Spleen (tissue), 11 donors: ENCODE results near the gene WFIKKN2. TPM values are rescaled to one million over a fixed set of nuclear protein-coding genes. Genes with fewer than 3 reads are reported as not detected.
A peak's percentile ranks its signal among the peaks of the same experiment; 100 is the strongest.

Experiments
- DNase-seq: peaks from one replicate; pipeline ENCODE4 v3.0.0-alpha.2; 2020
- H3K27ac ChIP-seq, 8 donors: fragments of 200-600 bp; sonication (generic) in 7 of 8; 1 replicate in 4 of 8; 2 replicates in 4 of 8; pipeline versions ENCODE4 v1.5.0 to v1.8.0; 2016 to 2021; ENCODE audit warnings: inconsistent platforms in 4 of 8, mild to moderate bottlenecking in 4 of 8, moderate library complexity in 1 of 8
- H3K27me3 ChIP-seq, 7 donors: fragments of 200-600 bp; sonication (generic) in 6 of 7; replicated peaks in 1 of 7; 1 replicate in 4 of 7; 2 replicates in 3 of 7; pipeline versions ENCODE4 v1.5.0 to v1.8.0; 2016 to 2021; ENCODE audit warnings: inconsistent platforms in 3 of 7, mild to moderate bottlenecking in 1 of 7
- H3K36me3 ChIP-seq, 6 donors: fragments of 200-600 bp; sonication (generic) in 5 of 6; 1 replicate in 4 of 6; 2 replicates in 2 of 6; pipeline versions ENCODE4 v1.5.0 to v1.8.0; 2016 to 2021; ENCODE audit warnings: inconsistent platforms in 2 of 6
- H3K4me1 ChIP-seq, 6 donors: fragments of 200-600 bp; sonication (generic) in 5 of 6; 1 replicate in 3 of 6; 2 replicates in 3 of 6; pipeline versions ENCODE4 v1.5.0 to v1.8.0; 2016 to 2021; ENCODE audit warnings: inconsistent platforms in 3 of 6
- H3K4me3 ChIP-seq, 8 donors: fragments of 200-600 bp; sonication (generic) in 7 of 8; 1 replicate in 4 of 8; 2 replicates in 4 of 8; pipeline versions ENCODE4 v1.5.0 to v1.8.0; 2016 to 2021; ENCODE audit warnings: inconsistent platforms in 4 of 8, mild to moderate bottlenecking in 4 of 8, moderate library complexity in 2 of 8
- H3K9me3 ChIP-seq, 8 donors: fragments of 200-600 bp; sonication (generic) in 7 of 8; 1 replicate in 4 of 8; 2 replicates in 4 of 8; pipeline versions ENCODE4 v1.5.0 to v1.8.0; 2016 to 2021; ENCODE audit warnings: inconsistent platforms in 4 of 8
- POLR2A ChIP-seq, 3 donors: fragments of 450-650 bp; IDR thresholded peaks; one replicate each; pipeline ENCODE4 v1.5.1; 2017; ENCODE audit warnings: antibody characterized with exemption in 3 of 3, mild to moderate bottlenecking in 1 of 3
- POLR2AphosphoS5 ChIP-seq, 3 donors: sonication (generic); formaldehyde crosslinking; IDR thresholded peaks; one replicate each; pipeline ENCODE4 v1.5.1; 2017; ENCODE audit warnings: antibody characterized with exemption in 3 of 3
- WGBS, 5 donors: extraction: QIAGEN DNeasy Blood & Tissue Kit in 3 of 5; methylation state at CpG; one replicate each; pipeline versions ENCODE4 v1.1.5 to v1.1.7; 2013 to 2018; 5-methylcytosine and 5-hydroxymethylcytosine counted together
- intact Hi-C: fragments of 100-400 bp; cut with DNase I; formaldehyde crosslinking; loops from one replicate; pipeline ENCODE4 v1.15.0; 2023; ENCODE audit warnings: low total_unique reads
- polyA plus RNA-seq, 3 donors: library from polyadenylated mRNA; stranded (reverse); fragments of 200-250 nt; gene quantifications; one replicate each; pipeline ENCODE4 v1.2.1, GENCODE V29; 2013
- total RNA-seq, 7 donors: library from RNA; depleted of rRNA in 3 of 7; stranded (reverse); fragments of >200 nt in 3 of 7; fragmentation: NEBNext Ultra II Directional in 4 of 7; extraction: Animal tissue kit (Norgen Biotek cat#: 25700) in 4 of 7; gene quantifications; one replicate each; pipeline versions ENCODE4 v1.1.0 to v1.2.1, GENCODE V29; 2016 to 2021
- TF ChIP-seq, protein P1 (sequence below), 11 experiments: fragments of 200-600 bp in 7 of 11; fragments of 450-650 bp in 4 of 11; sonication (generic) in 4 of 11; IDR thresholded peaks in 8 of 11; conservative IDR thresholded peaks in 3 of 11; 1 replicate in 7 of 11; 2 replicates in 4 of 11; pipeline versions ENCODE4 v1.4.0 to v1.8.0; 2016 to 2021; ENCODE audit warnings: antibody characterized with exemption in 11 of 11, inconsistent platforms in 4 of 11, mild to moderate bottlenecking in 1 of 11
- donor health status: healthy with polysubstance abuse.
- donor health status: DM: no; HTN: no; CAD: no; lungs with moderate emphysema.
- donor health status: DM: no; HTN: no; CAD: no.
- donor health status: Bipolar disorder and iron deficiency.
- donor health status: healthy.
- donor health status: DM: no; HTN: no; CAD: no.
- donor health status: DM: yes; HTN: yes; CAD: no.

Gene WFIKKN2
- total and polyA plus RNA-seq, 10 donors, result 0.02 to 0.51 (median 0.10) TPM; not detected in 4

DNA sequence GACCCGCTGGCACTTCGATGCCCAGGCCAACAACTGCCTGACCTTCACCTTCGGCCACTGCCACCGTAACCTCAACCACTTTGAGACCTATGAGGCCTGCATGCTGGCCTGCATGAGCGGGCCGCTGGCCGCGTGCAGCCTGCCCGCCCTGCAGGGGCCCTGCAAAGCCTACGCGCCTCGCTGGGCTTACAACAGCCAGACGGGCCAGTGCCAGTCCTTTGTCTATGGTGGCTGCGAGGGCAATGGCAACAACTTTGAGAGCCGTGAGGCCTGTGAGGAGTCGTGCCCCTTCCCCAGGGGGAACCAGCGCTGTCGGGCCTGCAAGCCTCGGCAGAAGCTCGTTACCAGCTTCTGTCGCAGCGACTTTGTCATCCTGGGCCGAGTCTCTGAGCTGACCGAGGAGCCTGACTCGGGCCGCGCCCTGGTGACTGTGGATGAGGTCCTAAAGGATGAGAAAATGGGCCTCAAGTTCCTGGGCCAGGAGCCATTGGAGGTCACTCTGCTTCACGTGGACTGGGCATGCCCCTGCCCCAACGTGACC, 5.0 kb downstream of the WFIKKN2 start:
- no peak for DNase-seq
- peaks cover 0 to 8% (median 0%) of the 10 kb centered on the region in 7 donors for H3K27me3 ChIP-seq
- 87 to 92% (median 91%) methylated on average over 21 to 29 of the region's 29 CpGs for WGBS, 5 donors
- H3K27ac ChIP-seq, result no peak overlapping the region
- H3K4me3 ChIP-seq, result no peak overlapping the region
- intact Hi-C loops, result loop anchor here (2.0 to 10.0 kb wide), 2 partner anchors 58 to 296 kb away; partner anchors contain the start of gene SPATA20
- TF ChIP-seq POLR2A (IDR thresholded peaks at IDR 0.05), result no peak
- TF ChIP-seq, protein P1, sequence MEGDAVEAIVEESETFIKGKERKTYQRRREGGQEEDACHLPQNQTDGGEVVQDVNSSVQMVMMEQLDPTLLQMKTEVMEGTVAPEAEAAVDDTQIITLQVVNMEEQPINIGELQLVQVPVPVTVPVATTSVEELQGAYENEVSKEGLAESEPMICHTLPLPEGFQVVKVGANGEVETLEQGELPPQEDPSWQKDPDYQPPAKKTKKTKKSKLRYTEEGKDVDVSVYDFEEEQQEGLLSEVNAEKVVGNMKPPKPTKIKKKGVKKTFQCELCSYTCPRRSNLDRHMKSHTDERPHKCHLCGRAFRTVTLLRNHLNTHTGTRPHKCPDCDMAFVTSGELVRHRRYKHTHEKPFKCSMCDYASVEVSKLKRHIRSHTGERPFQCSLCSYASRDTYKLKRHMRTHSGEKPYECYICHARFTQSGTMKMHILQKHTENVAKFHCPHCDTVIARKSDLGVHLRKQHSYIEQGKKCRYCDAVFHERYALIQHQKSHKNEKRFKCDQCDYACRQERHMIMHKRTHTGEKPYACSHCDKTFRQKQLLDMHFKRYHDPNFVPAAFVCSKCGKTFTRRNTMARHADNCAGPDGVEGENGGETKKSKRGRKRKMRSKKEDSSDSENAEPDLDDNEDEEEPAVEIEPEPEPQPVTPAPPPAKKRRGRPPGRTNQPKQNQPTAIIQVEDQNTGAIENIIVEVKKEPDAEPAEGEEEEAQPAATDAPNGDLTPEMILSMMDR (IDR thresholded peaks at IDR 0.05 in 8 of 11, conservative IDR thresholded peaks at IDR 0.05 in 3 of 11), result no peak
- no peaks in the 10 kb centered on the region for H3K36me3 ChIP-seq
- no peaks in the 10 kb centered on the region for H3K9me3 ChIP-seq
- peaks cover 0 to 6% (median 2%) of the 10 kb centered on the region in 6 donors for H3K4me1 ChIP-seq

DNA sequence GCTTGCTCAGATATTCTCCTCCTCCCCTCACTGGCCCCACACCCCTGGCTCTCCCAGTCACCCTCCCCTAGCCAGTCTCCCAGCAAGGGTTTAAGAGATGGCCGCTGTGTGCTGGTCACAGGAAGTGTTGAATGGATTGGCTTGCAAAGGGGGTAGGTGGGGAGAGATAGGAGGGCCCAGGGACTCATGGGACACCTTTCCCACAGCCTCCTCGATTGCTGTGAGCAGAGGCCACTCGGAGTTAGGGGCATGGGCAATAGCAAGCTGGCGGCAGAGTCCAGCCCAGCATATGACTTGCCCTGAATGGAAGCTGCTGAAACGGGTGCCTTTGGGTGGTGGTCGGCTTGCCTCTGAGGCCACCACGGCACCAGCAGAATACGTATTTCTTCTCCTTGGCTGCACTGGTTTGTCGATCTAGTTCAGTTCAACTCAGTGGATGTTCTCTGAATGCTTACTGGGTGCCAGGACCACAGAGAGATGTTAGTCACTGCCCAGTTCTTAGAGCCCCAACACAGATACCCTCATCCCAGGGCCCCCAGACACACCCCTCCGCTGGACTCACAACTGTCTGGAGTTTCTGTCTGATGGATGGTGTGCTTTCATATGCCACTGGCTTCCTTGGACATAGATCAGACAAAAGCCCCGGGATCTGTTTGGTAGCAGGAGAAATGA, 6.0 kb downstream of the WFIKKN2 start:
- Histone ChIP-seq H3K27ac (no peak overlapping the region), H3K4me3 (no peak overlapping the region), H3K27me3 (no peaks in the 10 kb centered on the region), H3K9me3 (no peaks in the 10 kb centered on the region), H3K4me1 (peaks cover 0 to 6% (median 0%) of the 10 kb centered on the region in 6 donors), H3K36me3 (no peaks in the 10 kb centered on the region)
- intact Hi-C loops, result loop anchor here (2.0 to 10.0 kb wide), 2 partner anchors 59 to 297 kb away; partner anchors contain the start of gene SPATA20
- TF ChIP-seq, protein P1 (IDR thresholded peaks at IDR 0.05 in 8 of 11, conservative IDR thresholded peaks at IDR 0.05 in 3 of 11), result no peak
- no peak for TF ChIP-seq POLR2A (IDR thresholded peaks at IDR 0.05)
- TF ChIP-seq POLR2AphosphoS5 (IDR thresholded peaks at IDR 0.05), result no peak
- 68 to 83% (median 77%) methylated on average over 10 to 11 of the region's 11 CpGs for WGBS, 5 donors
- no peak for DNase-seq

DNA sequence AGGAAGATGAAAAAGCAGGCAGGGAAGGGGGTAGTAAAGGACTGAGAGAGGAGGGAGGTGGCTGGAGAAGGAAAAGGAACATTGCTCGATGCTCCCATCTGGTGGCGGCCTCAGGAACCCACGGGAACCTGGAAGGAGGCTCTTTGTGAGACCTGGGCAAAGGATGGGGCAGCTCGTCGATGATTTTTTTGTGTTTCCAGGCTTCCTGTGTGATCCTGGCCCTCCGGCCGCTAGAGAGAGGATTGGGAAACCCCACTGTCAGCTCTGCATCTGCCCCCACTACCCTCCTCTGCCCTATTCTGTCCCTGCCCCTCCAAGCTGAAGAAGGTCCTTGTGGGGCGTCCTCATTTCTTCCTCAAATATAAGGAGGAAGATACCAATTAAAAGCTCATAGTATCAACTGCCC, 6.6 kb downstream of the WFIKKN2 start:
- Histone ChIP-seq H3K4me1 (peaks cover 0 to 6% (median 0%) of the 10 kb centered on the region in 6 donors), H3K9me3 (no peaks in the 10 kb centered on the region), H3K27ac (no peak overlapping the region), H3K4me3 (no peak overlapping the region), H3K36me3 (no peaks in the 10 kb centered on the region), H3K27me3 (no peaks in the 10 kb centered on the region)
- WGBS, 5 donors, result 13 to 18% (median 15%) methylated on average over 8 of the region's 8 CpGs
- DNase-seq, result no peak
- intact Hi-C loops, result loop anchor here (2.0 to 10.0 kb wide), 2 partner anchors 59 to 297 kb away; partner anchors contain the start of gene SPATA20
- TF ChIP-seq, protein P1 (IDR thresholded peaks at IDR 0.05 in 8 of 11, conservative IDR thresholded peaks at IDR 0.05 in 3 of 11), result peak; percentile 57 to 88 (median 80)
- no peak for TF ChIP-seq POLR2AphosphoS5 (IDR thresholded peaks at IDR 0.05)

DNA sequence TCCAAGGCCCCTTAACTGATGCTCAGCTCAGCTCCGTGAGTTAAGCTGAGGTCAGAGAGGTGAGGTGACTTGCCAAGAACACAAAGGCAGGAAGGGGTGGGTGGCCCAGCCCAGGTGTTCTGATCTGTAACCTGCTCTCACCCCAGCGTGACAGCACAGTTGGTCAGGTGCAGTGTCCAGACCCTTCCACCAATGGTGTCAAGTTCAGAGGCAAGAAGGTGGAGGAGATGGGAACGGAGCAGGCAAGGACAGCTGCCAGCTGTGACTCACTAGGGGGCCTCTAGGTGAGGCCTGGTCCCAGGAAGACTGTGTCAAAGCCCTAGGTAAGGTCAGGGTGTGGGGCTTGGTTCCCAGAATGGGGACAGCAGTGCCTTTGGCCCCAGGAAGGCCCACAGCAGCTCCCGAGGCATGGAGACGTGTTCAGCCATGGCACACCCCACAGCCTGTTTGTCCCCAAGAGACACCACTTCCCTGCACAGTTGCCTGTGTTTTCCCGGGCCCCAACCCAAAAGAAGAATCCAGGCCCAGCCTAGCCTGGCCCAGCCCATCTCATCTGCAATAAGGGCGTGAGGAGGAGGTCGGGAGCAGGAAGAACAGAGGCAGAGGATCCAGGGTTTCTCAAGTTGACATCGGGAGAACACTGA, 7.2 kb downstream of the WFIKKN2 start:
- intact Hi-C loops, result loop anchor here (10.0 kb wide), 1 partner anchor 298 kb away; the partner anchor contains the start of gene SPATA20
- 70 to 87% (median 78%) methylated on average over 9 of the region's 9 CpGs for WGBS, 5 donors

More for the DNA sequence above, 7.2 kb downstream of the WFIKKN2 start:
- H3K27me3 ChIP-seq, result no peaks in the 10 kb centered on the region
- no peak overlapping the region for H3K27ac ChIP-seq
- peaks cover 0 to 6% (median 0%) of the 10 kb centered on the region in 6 donors for H3K4me1 ChIP-seq
- no peak overlapping the region for H3K4me3 ChIP-seq
- DNase-seq, result no peak
- TF ChIP-seq POLR2AphosphoS5 (IDR thresholded peaks at IDR 0.05) (no peak), POLR2A (IDR thresholded peaks at IDR 0.05) (no peak)
- TF ChIP-seq, protein P1 (IDR thresholded peaks at IDR 0.05 in 8 of 11, conservative IDR thresholded peaks at IDR 0.05 in 3 of 11), result peak in 1 of 11 experiments; percentile 14
- H3K36me3 ChIP-seq, result no peaks in the 10 kb centered on the region
- H3K9me3 ChIP-seq, result no peaks in the 10 kb centered on the region
